ENCODE data around the gene MTHFD2.

Gene MTHFD2

DNA sequence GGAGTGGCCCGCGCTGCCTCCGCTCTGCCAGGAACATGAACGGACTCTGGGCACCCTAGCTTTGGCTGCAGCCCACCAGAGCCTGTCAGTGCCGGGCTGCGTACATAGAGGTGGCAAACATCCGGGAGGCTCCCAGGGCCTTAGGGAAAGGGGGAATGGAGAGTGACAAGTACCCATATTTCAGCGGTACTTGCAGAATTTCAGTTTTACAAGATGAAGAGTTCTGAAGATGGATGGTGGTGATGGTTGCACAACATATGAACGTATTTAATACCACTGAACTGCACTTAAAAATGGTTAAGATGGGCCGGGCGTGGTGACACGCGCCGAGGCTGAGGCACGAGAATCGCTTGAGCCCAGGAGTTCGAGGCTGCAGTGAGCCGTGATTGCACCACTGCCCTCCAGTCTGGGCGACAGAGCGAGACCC, 873 bp downstream of the MTHFD2 start:
- Mint-ChIP-seq H3K36me3 (ENCODE audit: low read depth) (no peaks in the 10 kb centered on the region), H3K4me1 (peaks cover 35% of the 10 kb centered on the region), H3K27ac (peak overlapping the region; percentile 82 to 96 (median 92)), H3K27me3 (ENCODE audit: low read depth) (peaks cover 10% of the 10 kb centered on the region), H3K9me3 (no peaks in the 10 kb centered on the region), H3K4me3 (peak overlapping the region; percentile 92 to 97 (median 95))
- TF ChIP-seq, protein P1, sequence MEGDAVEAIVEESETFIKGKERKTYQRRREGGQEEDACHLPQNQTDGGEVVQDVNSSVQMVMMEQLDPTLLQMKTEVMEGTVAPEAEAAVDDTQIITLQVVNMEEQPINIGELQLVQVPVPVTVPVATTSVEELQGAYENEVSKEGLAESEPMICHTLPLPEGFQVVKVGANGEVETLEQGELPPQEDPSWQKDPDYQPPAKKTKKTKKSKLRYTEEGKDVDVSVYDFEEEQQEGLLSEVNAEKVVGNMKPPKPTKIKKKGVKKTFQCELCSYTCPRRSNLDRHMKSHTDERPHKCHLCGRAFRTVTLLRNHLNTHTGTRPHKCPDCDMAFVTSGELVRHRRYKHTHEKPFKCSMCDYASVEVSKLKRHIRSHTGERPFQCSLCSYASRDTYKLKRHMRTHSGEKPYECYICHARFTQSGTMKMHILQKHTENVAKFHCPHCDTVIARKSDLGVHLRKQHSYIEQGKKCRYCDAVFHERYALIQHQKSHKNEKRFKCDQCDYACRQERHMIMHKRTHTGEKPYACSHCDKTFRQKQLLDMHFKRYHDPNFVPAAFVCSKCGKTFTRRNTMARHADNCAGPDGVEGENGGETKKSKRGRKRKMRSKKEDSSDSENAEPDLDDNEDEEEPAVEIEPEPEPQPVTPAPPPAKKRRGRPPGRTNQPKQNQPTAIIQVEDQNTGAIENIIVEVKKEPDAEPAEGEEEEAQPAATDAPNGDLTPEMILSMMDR (IDR thresholded peaks at IDR 0.05; ENCODE audit: unreplicated experiment in 3 of 3): peak in 1 of 3 experiments; percentile 2

GRCh38 chr2:74199871-74200305, 1.5 kb downstream of the MTHFD2 start:
- H3K27me3 Mint-ChIP-seq (ENCODE audit: low read depth): peaks cover 10% of the 10 kb centered on the region
- peak overlapping the region; percentile 92 to 97 (median 95) for H3K4me3 Mint-ChIP-seq

DNA sequence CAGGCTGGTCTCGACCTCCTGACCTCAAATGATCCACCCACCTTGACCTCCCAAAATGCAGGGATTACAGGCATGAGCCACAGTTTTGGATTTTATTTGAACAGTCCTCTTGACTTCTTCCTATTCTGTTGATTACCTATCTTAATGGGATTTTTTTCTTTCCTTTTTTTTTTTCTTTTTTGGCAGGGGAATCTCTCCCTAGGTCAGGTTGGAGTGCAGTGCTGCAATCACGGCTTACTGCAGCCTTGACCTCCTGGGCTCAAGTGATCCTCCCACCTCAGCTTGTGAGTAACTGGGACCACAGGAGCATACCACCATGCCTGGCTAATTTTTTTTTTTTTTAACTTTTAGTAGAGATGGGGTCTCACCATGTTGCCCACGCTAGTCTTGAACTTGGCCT, 2.8 kb downstream of the MTHFD2 start:
- no peak overlapping the region for H3K27ac Mint-ChIP-seq
- peaks cover 35% of the 10 kb centered on the region for H3K4me1 Mint-ChIP-seq
- TF ChIP-seq, protein P1 (IDR thresholded peaks at IDR 0.05; ENCODE audit: unreplicated experiment in 3 of 3): no peak
- H3K4me3 Mint-ChIP-seq: peak overlapping the region; percentile 64 to 70 (median 68)
- no peaks in the 10 kb centered on the region for H3K36me3 Mint-ChIP-seq (ENCODE audit: low read depth)
- H3K9me3 Mint-ChIP-seq: no peaks in the 10 kb centered on the region
- H3K27me3 Mint-ChIP-seq (ENCODE audit: low read depth): peaks cover 6% of the 10 kb centered on the region

More at GRCh38 chr2:74199871-74200305, 1.5 kb downstream of the MTHFD2 start:
- Mint-ChIP-seq H3K4me1 (peaks cover 35% of the 10 kb centered on the region), H3K27ac (peak overlapping the region; percentile 56 to 92 (median 63)), H3K36me3 (ENCODE audit: low read depth) (no peaks in the 10 kb centered on the region), H3K9me3 (no peaks in the 10 kb centered on the region)
- TF ChIP-seq, protein P1 (IDR thresholded peaks at IDR 0.05; ENCODE audit: unreplicated experiment in 3 of 3): no peak

- H3K4me1 Mint-ChIP-seq: peaks cover 35% of the 10 kb centered on the region
- peaks cover 6% of the 10 kb centered on the region for H3K27me3 Mint-ChIP-seq (ENCODE audit: low read depth)
- no peaks in the 10 kb centered on the region for H3K9me3 Mint-ChIP-seq
These were observed 3.2 kb downstream of the MTHFD2 start for GRCh38 chr2:74201596-74201995.

DNA sequence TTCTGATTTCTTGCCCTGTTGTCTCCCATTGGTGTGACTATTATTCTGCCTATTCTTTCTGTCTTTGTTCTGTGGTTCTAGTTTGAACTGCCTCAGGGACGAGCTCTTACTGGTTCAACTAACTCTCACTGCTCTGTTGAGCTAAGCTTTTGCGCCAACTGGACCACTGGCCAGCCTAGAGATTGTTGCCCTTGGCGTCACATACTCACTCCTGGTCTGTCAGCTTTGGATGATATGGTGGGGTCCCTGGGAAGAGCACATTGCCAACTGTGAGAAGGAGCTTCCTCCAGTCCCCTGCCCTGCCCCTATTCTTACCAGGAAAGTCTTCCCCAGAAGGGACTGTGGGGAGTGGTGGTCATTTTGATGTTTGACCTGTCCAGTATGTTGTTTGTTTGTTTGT, 6.0 kb downstream of the MTHFD2 start:
- no peaks in the 10 kb centered on the region for H3K27me3 Mint-ChIP-seq (ENCODE audit: low read depth)
- no peak overlapping the region for H3K4me3 Mint-ChIP-seq
- H3K27ac Mint-ChIP-seq: no peak overlapping the region
- TF ChIP-seq, protein P1 (IDR thresholded peaks at IDR 0.05; ENCODE audit: unreplicated experiment in 3 of 3): no peak
- H3K4me1 Mint-ChIP-seq: peaks cover 24% of the 10 kb centered on the region
- peaks cover 7% of the 10 kb centered on the region for H3K36me3 Mint-ChIP-seq (ENCODE audit: low read depth)
- no peaks in the 10 kb centered on the region for H3K9me3 Mint-ChIP-seq

More at GRCh38 chr2:74201596-74201995, 3.2 kb downstream of the MTHFD2 start:
- Mint-ChIP-seq H3K36me3 (ENCODE audit: low read depth) (no peaks in the 10 kb centered on the region), H3K27ac (peak overlapping the region in 1 of 3 experiments; percentile 18), H3K4me3 (peak overlapping the region; percentile 64 to 70 (median 68))
- TF ChIP-seq, protein P1 (IDR thresholded peaks at IDR 0.05; ENCODE audit: unreplicated experiment in 3 of 3): no peak

DNA sequence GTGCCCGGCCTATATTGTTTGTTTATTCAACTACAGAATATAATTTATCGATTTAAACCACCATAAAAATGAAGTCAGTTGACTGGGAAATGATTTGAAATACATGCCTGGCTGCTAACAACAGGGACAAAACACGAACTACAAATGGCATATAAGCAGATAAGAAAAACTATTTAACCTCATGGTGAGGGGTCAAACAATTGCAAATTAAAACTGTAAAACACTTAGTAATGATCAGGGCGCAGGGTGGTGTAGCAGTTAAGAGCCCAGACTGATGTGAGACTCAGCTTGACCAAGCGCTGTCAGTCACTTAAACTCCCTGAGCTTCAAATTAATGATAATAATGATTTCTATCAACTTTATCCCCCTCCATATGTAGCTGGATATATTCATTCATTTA, 6.7 kb downstream of the MTHFD2 start:
- H3K27ac Mint-ChIP-seq: no peak overlapping the region
- no peaks in the 10 kb centered on the region for H3K27me3 Mint-ChIP-seq (ENCODE audit: low read depth)
- H3K36me3 Mint-ChIP-seq (ENCODE audit: low read depth): peaks cover 12% of the 10 kb centered on the region
- TF ChIP-seq, protein P1 (IDR thresholded peaks at IDR 0.05; ENCODE audit: unreplicated experiment in 3 of 3): no peak
- H3K9me3 Mint-ChIP-seq: no peaks in the 10 kb centered on the region
- peaks cover 18% of the 10 kb centered on the region for H3K4me1 Mint-ChIP-seq
- H3K4me3 Mint-ChIP-seq: no peak overlapping the region

All from nephron (organoid).